Cardiac muscle cell (in vitro differentiated cells and primary cell): ENCODE measurements around the gene EMC7. TPM values are rescaled to one million over a fixed set of nuclear protein-coding genes. Genes with fewer than 3 reads are reported as not detected.

ENCODE experiments used
- DNase-seq, 2 donors: peaks; one replicate each; pipeline versions ENCODE4 v3.0.0 to v3.0.0-alpha.2; 2010 to 2017; ENCODE audit warnings: low read depth in 1 of 2, low spot score in 1 of 2
- H3K27ac ChIP-seq: fragments of 200-600 bp; sonication (generic); 2 replicates; pipeline ENCODE4 v1.5.1; 2016
- H3K27me3 ChIP-seq: fragments of 200-600 bp; sonication (generic); 2 replicates; pipeline ENCODE4 v1.6.0; 2016; ENCODE audit warnings: control low read depth
- H3K36me3 ChIP-seq: fragments of 200-600 bp; sonication (generic); 2 replicates; pipeline ENCODE4 v1.5.1; 2016; ENCODE audit warnings: control low read depth
- H3K4me1 ChIP-seq: fragments of 200-600 bp; sonication (generic); 2 replicates; pipeline ENCODE4 v1.8.1; 2017; ENCODE audit warnings: low read depth, mild to moderate bottlenecking, mixed run types
- H3K4me3 ChIP-seq: fragments of 200-600 bp; sonication (generic); 2 replicates; pipeline ENCODE4 v1.5.1; 2016; ENCODE audit warnings: mild to moderate bottlenecking
- H3K9me3 ChIP-seq: fragments of 200-600 bp; sonication (generic); 2 replicates; pipeline ENCODE4 v1.5.1; 2017; ENCODE audit warnings: low read depth, mild to moderate bottlenecking, control low read depth
- CTCF ChIP-seq: IDR thresholded peaks from 2 replicates; pipeline ENCODE4 v1.5.1; 2012; ENCODE audit warnings: low read depth, mild to moderate bottlenecking, low read length
- polyA plus RNA-seq: library from polyadenylated mRNA; unstranded; fragments of >200 nt; fragmentation: Nextera tagmentation; extraction: Ambion mirVana; gene quantifications from 2 replicates; pipeline ENCODE4 v1.2.1, GENCODE V29; 2016
- total RNA-seq: library from RNA; depleted of rRNA; stranded (reverse); fragments of >200 nt; gene quantifications from 2 replicates; pipeline ENCODE4 v1.2.3, GENCODE V29; 2016

The EMC7 gene
- total RNA-seq = 18.5 and 35.6 TPM in 2 replicates
- 116 and 145 TPM in 2 replicates for polyA plus RNA-seq

GRCh38 chr15:34101366-34102174, at the start of gene EMC7, which contains the start of gene PGBD4:
Gene EMC7 (minus strand): TSS chr15:34101862. CDS start chr15:34101839, 23 bp downstream.
Gene PGBD4 (plus strand): TSS chr15:34102083. CDS start chr15:34102532, 449 bp downstream.
- Histone ChIP-seq H3K27me3 (no peaks in the 10 kb centered on the region), H3K4me1 (peaks cover 8% of the 10 kb centered on the region), H3K9me3 (no peaks in the 10 kb centered on the region), H3K27ac (peak within 1 kb of the TSS; percentile 86), H3K4me3 (peak within 1 kb of the TSS; percentile 94), H3K36me3 (no peaks in the 10 kb centered on the region)
- DNase-seq = peak; percentile 99 to 100
- TF ChIP-seq CTCF = no peak

- peaks cover 47% of the 10 kb centered on the region for H3K36me3 ChIP-seq
Measured at GRCh38 chr15:34147371-34148140, 45.9 kb upstream of the EMC7 start.

GRCh38 chr15:34133511-34133910, 31.8 kb upstream of the EMC7 start:
- Histone ChIP-seq H3K4me3 (no peak overlapping the region), H3K9me3 (no peaks in the 10 kb centered on the region), H3K4me1 (no peaks in the 10 kb centered on the region), H3K27me3 (no peaks in the 10 kb centered on the region), H3K27ac (no peak overlapping the region), H3K36me3 (peaks cover under 1% of the 10 kb centered on the region)
- DNase-seq = no peak
- no peak for TF ChIP-seq CTCF

More at GRCh38 chr15:34147371-34148140, 45.9 kb upstream of the EMC7 start:
- peak in 1 of 2 donors; percentile 49 for DNase-seq
- no peak for TF ChIP-seq CTCF
- Histone ChIP-seq H3K27me3 (no peaks in the 10 kb centered on the region), H3K27ac (no peak overlapping the region), H3K4me1 (no peaks in the 10 kb centered on the region), H3K4me3 (no peak overlapping the region), H3K9me3 (no peaks in the 10 kb centered on the region)

GRCh38 chr15:34132881-34133280, 31.2 kb upstream of the EMC7 start:
- no peak overlapping the region for H3K27ac ChIP-seq
- no peak for TF ChIP-seq CTCF
- H3K4me3 ChIP-seq = no peak overlapping the region
- H3K9me3 ChIP-seq = no peaks in the 10 kb centered on the region
- H3K4me1 ChIP-seq = no peaks in the 10 kb centered on the region
- no peaks in the 10 kb centered on the region for H3K27me3 ChIP-seq
- no peaks in the 10 kb centered on the region for H3K36me3 ChIP-seq
- DNase-seq = no peak

GRCh38 chr15:34128898-34129297, 27.2 kb upstream of the EMC7 start:
- Histone ChIP-seq H3K36me3 (no peaks in the 10 kb centered on the region), H3K4me3 (no peak overlapping the region), H3K4me1 (no peaks in the 10 kb centered on the region), H3K27ac (no peak overlapping the region), H3K9me3 (no peaks in the 10 kb centered on the region), H3K27me3 (no peaks in the 10 kb centered on the region)
- no peak for TF ChIP-seq CTCF
- DNase-seq = no peak
